NCI-H1417 treated with DMSO at 0.1 percent for 48 hours (cell line): ENCODE measurements around the gene RFT1.
"Not testable (repeated sequence)": the region's sequence is repeated elsewhere in the genome, so short reads cannot be mapped to it uniquely, and the experiment has no call there.

Source experiments
- DNase-seq: peaks from one replicate; lab custom pipeline; 2025; lab: John Stamatoyannopoulos, UW

RFT1 gene

DNA sequence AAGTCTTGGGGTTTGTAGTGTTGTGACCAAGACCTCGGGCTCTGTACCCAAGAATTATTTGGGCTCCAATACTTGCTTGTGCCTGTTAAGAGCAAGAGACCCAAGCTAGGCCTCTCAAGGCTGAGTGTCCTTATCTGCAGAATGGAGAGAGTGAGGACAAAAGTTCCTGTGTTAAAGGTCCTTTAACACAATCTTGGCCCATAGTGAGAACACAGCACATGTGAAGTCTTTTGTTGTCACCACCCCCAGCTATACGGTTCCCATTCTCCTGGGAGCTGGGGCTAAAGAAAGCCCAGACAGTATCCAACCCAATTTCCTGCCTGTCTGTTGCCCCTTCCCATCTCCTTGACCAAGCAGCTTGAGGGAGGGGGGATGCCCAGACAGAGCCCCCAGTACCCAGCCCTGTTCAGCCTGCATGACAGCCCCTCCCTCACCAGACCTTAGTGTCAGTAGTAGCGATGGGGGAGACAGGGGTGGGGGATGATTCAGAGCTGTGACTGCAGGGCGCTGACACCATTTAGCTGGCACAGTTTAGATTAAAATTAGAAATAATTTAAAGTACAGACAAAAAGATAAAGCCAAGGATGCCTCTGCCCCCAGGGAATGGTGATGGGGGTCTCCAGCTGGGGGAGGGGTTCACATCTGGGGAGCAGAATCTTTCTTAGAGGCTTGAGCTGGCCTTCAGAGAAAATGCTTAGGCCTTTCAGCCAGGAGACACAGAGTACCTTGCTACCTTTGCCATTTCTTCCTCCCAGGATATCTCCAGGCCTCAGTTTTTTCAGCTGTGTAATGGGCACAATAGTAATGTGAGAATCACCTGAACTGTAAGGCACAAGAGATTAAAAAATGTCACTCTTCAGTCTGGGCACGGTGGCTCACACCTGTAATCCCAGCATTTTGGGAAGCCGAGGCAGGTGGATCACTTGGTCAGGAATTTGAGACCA lies 33.5 kb upstream of the RFT1 start:
- no peak for DNase-seq

- DNase-seq: no peak
These were observed 32.6 kb upstream of the RFT1 start for GRCh38 chr3:53162672-53163443.

DNA sequence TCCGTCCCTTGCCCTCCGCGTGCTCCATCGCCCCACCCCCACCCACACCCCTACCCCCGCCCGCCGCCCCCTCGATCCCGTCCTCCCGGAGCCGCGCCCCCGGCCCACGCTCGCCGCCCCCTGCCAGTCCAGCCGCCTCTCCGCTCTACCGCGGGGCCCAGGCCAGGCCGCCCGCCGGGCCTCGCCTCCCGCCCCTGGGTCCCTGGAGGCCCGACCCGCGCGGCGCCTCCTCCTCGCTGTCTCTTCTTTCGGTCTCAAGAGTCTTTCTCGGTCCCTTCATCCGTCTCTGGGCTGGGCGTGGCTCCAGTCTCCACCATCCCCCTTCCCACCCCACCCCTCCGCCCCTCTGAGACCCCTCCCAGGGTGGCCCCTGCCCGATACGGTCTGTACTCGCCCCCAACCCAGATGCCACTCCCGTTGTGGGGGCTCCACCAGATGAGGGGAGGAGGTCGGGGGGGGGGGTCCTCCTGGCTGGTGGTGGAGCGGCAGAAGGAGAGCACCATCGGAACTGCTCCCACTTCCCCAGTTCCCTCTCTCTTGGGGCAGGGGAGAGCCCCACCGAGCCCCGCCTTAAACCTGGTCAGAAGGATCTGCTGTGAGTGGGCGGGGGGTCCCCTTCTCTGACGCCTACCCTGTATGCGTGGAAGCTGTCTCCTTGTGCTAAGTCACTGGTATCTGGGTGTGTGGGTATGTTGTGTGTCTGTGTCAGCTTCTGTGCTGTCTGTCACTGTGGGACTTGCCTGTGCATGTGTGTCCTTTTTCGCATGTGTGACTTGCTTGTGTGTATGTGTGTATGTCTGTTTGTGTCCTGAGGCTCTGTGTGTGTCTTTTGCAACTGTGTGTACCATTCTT lies 31.8 kb upstream of the RFT1 start:
- no peak for DNase-seq

GRCh38 chr3:53161450-53161819 lies 31.2 kb upstream of the RFT1 start:
- no peak for DNase-seq

DNA sequence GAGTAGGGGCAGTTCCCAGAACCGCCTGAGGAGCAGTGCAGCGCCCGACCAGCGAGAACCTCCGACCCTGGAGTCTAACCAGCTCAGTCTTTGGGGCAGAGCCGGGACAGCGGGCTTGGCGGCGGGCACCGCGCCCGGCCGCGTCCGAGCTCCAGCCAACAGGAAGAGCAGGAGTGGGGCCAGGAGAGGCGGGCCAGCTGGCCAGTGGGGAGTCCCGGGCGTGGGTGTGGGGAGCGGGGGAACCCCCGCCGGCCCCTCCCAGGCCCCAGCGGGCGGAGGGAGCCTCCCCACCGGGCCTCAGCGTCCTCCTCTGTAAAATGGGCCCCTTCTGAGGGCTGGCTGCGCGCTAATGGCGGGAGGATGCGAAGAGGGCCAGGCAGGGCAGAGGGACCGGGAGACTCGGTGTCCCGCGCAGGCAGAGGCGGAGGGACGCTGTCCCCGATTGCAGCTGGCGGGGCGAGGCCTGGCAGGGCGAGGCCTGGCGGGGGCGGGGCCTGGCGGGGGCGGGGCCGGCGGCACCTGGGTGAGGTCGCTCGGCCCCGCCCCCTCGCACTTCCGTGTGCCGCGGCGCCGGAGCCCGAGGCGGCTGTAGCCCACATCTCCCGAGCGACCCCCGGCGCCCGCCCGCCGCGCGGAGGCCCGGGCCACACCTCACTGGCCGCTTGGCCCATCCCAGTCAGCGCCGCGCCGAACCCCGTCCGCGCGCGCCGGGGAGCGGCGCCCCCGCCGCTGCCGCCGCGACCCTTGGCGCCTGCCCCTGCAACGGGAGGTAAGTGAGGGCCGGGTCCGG lies 30.6 kb upstream of the RFT1 start, which contains the start of gene PRKCD:
Gene PRKCD, plus strand, starts transcription at position 550 of the 790 bp plus-strand sequence. CDS start 17,214 bp downstream, outside the sequence.
- no peak for DNase-seq

- no peak for DNase-seq
These were observed 29.9 kb upstream of the RFT1 start for GRCh38 chr3:53160061-53160659.

GRCh38 chr3:53159156-53160060 lies 29.2 kb upstream of the RFT1 start:
- no peak for DNase-seq

GRCh38 chr3:53158765-53159155 lies 28.5 kb upstream of the RFT1 start:
- DNase-seq: no peak

- no peak for DNase-seq
These were observed 27.8 kb upstream of the RFT1 start for GRCh38 chr3:53157974-53158580.

- DNase-seq: no peak
These were observed 26.2 kb upstream of the RFT1 start for GRCh38 chr3:53156368-53156834.

- no peak for DNase-seq
These were observed 25.5 kb upstream of the RFT1 start for GRCh38 chr3:53155760-53156159.

DNA sequence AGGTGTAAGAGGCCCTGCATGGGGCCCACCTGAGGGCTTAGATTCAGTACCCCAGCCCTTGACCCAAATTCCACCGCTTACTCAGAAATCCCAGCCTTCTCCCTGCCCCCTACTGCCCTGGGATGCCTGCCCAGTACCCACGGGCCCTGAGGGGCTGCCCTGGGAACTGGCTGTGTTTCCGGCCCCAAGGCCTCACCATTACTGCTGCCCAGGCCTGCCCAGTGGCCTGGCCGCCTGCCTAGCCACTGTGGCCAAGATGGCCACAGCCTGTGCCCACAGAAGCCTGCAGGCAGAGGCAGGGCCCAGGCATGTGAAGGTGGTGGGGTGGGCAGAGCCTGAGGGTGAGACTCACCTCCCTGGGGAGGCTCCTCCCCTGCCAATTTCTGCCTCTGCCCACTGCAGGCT lies 24.6 kb upstream of the RFT1 start:
- DNase-seq: no peak

DNA sequence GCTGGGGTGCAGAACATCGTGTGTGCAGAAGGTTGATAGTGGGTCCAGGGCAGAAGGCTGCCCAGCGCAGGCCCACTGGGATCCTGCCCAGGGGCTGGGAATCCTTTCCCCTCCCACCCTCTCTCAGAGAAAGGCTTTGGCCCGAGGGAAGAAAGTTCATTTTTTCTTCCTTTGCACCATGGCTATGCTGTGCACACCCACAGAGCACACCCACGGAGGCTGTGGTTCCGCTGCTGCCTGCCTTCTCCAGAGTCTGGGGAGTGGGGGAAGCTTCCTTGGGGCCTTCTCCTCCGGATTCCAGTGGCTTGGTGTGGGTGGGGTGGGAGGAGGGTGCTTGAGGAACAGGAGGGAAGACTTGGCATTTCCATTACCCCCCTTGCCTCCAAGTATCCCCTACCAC lies 23.7 kb upstream of the RFT1 start:
- DNase-seq: no peak

GRCh38 chr3:53153264-53153823 lies 23.1 kb upstream of the RFT1 start:
- no peak for DNase-seq

DNA sequence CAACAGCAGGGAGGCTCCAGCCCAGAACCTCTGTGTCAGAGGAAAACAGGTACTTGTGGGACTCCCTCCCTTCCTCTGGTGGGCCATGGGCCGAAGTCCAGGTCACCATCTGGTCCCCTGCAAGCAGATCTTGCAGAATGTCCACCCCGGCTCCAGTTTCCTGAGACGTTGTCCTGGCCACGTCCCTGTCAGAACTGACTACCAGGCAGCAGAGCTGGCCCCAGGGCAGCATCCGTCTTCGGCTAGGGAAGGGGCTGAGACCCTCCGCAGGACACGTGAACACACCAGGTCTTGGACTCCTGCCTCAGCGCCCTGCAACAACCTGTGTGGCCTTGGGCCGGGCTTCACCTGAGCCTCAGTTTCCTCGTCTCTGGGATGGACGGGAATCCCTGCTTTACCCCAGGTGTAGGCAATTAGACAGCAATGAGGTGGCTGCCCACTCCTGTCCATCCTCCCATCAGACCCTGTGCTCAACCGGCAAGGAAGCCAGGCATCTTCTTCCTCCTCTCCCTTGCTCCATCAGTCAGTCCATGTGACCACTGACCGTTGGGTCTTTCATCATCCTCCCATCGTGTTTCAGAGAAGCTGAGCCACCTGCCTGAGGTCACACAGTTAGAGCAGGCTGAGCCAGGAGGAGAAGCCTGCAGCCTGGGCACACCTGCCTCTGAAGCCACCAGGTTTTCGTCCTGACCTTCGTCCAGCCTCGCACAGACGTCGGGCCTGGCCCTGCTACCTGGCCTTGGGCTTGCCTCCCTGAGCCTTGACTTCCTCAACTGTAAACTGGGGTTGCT lies 21.8 kb upstream of the RFT1 start:
- no peak for DNase-seq

DNA sequence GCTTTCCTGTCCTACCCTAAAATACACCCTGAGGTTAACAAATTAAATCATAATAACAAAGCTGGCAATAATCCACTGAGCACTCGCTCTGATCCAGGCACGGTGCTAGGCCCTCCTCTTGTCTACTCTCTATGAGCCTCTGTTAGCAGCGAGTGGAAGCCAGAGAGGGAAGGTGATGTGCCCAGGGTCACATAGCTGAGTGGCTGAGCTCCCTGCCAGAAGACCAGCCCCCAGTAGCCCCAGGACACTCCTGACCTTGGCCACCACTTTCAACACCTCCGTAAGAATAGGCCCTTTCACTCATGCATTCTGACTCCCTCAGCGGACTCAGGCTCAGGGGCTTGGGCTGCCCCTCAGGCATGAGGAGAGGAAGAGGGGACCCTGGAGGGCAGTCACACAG lies 21.2 kb upstream of the RFT1 start:
- no peak for DNase-seq

- DNase-seq: not testable (repeated sequence)
These were observed 20.8 kb upstream of the RFT1 start for GRCh38 chr3:53151086-53151438.
